ENCODE measurements around the gene IQCF5.
"Not testable (repeated sequence)": the region's sequence is repeated elsewhere in the genome, so short reads cannot be mapped to it uniquely, and the experiment has no call there.

The IQCF5 gene

DNA sequence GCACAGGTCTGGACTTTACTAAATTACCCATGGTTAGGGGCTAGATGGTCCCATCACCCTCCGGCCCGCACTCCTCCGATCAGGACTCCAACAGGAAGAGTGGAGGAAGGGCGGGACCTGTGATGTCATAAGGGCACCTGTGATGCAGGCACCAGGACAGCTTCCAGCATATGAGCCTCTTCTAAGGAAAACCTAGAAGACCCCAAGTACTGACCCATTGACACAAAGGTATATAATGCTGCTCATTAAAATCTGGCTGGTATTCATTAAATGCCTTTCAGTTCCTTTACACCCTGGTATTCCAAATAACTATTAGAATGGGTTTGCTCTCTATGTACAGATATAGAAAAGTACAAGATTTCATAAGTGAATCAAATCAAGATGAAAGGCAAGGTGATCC, at the start of gene IQCF5:
TSS of gene IQCF5 (minus strand) at position 101 of the 400 bp plus-strand sequence. CDS start at position 31, 70 bp downstream.
- DNase-seq (ENCODE audit: low read depth in 2 of 2, low spot score in 1 of 2), result no peak

DNA sequence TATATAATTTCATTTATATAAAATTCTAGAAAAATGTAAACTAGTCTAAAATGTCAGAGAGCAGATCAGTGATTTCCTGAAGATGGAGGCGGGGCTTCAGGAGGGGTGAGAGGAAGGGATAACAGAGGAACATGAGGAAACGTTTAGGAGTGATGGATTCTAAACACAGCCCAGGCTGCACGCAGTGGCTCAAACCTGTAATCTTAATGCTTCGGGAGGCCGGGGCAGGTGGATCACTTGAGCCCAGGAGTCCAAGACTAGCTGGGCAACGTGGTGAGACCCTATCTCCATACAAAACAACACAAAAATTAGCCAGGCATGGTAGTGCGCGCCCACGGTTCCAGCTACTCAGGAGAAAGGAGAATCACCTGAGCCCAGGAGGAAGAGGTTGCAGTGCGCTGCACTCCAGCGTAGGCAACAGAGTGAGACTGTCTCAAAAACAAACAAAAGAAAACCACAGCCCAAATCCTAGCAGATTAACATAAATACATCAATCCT, 45.7 kb upstream of the IQCF5 start:
- no peak for DNase-seq (ENCODE audit: low read depth in 2 of 2, low spot score in 1 of 2)

GRCh38 chr3:51916418-51916817, 41.0 kb upstream of the IQCF5 start:
- no peak for DNase-seq (ENCODE audit: low read depth in 2 of 2, low spot score in 1 of 2)

- no peak for DNase-seq (ENCODE audit: low read depth in 2 of 2, low spot score in 1 of 2)
These were observed 32.6 kb upstream of the IQCF5 start for GRCh38 chr3:51908026-51908425.

DNA sequence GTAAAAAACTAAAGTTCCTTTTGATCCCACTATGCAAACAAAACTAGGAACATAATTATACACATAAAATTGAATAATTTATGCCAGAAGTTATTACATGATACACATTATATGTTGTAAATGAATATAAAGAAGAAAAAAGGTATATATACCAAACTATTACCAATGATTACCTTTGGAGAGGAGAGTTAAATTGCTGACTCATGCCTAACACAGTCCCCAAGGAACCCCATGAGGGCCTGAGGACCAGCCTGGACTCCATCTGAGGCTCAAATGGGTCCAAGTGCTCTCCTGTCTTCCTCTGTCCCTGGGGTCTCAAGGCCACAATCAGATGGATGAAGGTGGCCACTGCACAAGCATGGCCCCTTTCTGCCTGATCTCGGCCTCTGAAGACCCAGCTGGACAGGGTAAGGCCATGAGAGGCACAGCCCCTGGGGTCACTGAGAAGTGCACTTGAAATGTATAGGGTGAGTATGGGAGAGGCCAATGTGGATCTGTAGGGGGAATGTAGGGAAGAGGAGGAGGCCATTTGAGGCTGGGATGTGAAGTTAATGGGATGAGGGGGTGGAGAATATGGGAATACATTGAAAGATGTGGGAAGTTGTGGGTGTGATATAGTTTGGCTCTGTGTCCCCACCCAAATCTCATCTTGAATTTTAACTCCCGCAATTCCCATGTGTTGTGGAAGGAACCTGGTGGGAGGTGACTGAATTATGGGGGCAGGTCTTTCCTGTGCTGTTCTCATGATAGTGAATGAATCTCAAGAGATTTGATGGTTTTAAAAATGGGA, 28.8 kb upstream of the IQCF5 start:
- no peak for DNase-seq (ENCODE audit: low read depth in 2 of 2, low spot score in 1 of 2)

- not testable (repeated sequence) for DNase-seq (ENCODE audit: low read depth in 2 of 2, low spot score in 1 of 2)
These were observed 27.0 kb upstream of the IQCF5 start for GRCh38 chr3:51902361-51902760.

DNA sequence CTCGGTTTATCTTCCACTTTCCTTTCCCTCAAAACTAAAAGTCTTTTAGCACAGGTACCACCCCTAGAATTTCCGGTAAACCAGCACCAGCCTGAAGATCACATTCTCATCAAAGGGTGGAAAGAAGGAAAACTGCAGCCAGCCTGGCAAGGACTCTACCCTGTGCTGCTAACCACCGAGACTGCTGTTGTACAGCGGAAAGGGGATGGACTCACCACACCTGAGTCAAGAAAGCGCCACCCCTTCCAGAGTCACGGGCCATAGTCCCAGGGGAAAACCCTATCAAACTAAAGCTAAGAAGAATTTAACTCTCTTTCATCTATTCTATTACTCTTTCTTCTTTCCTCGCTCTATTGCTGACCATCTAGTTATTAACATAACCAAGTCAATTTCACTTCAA, 24.6 kb upstream of the IQCF5 start:
- not testable (repeated sequence) for DNase-seq (ENCODE audit: low read depth in 2 of 2, low spot score in 1 of 2)

GRCh38 chr3:51897391-51897790, 22.0 kb upstream of the IQCF5 start:
- no peak for DNase-seq (ENCODE audit: low read depth in 2 of 2, low spot score in 1 of 2)

- no peak for DNase-seq (ENCODE audit: low read depth in 2 of 2, low spot score in 1 of 2)
These were observed 21.4 kb upstream of the IQCF5 start for GRCh38 chr3:51896607-51897305.

DNA sequence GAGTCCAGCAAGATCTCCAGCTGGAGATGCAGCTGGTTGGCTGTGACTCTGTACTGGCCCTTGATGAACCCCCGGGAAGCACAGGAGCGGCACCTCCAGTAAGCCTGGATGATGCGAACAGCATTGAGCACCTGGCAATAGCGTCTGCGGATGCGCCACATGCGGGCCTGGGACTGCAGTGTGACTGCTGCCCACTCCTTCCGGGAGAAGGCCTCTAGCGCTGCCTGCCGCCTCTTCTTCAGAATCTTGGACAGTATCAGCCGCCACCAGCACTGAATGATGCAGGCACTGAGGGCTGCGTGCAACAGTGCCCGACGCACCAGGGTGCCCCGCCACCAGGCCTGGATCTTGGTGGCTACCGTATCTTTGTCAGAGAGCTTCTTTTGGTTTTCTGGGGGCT, 19.5 kb upstream of the IQCF5 start:
- no peak for DNase-seq (ENCODE audit: low read depth in 2 of 2, low spot score in 1 of 2)

- no peak for DNase-seq (ENCODE audit: low read depth in 2 of 2, low spot score in 1 of 2)
These were observed 19.0 kb upstream of the IQCF5 start for GRCh38 chr3:51894391-51894790.

- no peak for DNase-seq (ENCODE audit: low read depth in 2 of 2, low spot score in 1 of 2)
These were observed 16.0 kb upstream of the IQCF5 start for GRCh38 chr3:51891242-51892039.

DNA sequence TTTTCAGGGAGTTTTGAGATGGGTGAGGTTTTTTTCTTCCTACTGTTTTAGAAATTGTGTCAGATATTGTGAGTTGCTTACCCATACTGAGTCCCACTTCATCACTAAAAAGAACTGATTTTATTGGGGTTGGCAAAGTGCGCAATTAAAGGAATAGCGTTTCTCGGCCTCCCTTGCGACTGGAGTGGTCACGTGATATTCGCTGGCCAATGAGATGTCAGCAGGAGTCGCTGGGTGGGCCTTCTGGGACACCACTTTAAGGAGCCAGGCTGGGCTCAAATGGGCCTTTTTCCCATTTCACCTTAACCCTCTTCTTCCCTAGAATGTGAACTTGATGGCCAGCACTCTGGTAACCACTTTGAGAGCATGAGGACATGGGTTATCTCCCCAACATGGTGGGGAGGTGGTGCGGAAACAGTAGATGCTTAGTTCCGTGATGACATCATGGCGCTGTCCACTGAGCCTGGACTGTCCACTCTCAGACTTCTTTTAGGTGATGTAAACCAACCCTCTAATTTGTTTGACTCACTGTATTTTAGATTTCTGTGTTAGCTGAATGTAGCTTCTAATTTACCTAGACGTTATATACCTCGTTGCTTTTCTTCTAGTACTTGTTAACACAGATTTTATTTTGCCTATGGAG, 13.2 kb upstream of the IQCF5 start:
- no peak for DNase-seq (ENCODE audit: low read depth in 2 of 2, low spot score in 1 of 2)

GRCh38 chr3:51887620-51888019, 12.2 kb upstream of the IQCF5 start:
- DNase-seq (ENCODE audit: low read depth in 2 of 2, low spot score in 1 of 2), result no peak

- no peak for DNase-seq (ENCODE audit: low read depth in 2 of 2, low spot score in 1 of 2)
These were observed 11.0 kb upstream of the IQCF5 start for GRCh38 chr3:51886447-51886846.

DNA sequence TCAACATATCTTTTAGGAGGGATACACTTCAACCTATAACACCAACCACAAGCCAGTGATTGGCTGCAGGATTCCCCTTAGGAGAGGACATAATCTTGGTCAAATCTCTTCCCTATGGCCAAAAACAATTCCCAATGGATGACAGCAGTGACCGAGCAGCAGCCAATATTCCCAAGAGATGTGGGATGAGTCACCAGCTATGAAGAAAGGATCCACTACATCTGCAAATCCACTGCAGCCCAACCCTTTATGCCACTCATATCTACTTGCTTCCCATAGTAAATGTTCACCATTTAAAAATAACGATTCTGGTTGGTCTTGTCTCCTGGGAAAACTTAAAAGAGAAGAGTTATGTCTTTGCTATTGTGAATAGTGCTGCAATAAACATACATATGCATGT, 4.5 kb upstream of the IQCF5 start:
- no peak for DNase-seq (ENCODE audit: low read depth in 2 of 2, low spot score in 1 of 2)

- DNase-seq (ENCODE audit: low read depth in 2 of 2, low spot score in 1 of 2), result no peak
These were observed 785 bp upstream of the IQCF5 start for GRCh38 chr3:51876186-51876585.

- DNase-seq (ENCODE audit: low read depth in 2 of 2, low spot score in 1 of 2), result no peak
These were observed 512 bp downstream of the IQCF5 start for GRCh38 chr3:51874889-51875288.

GRCh38 chr3:51874411-51874810, 990 bp downstream of the IQCF5 start:
- DNase-seq (ENCODE audit: low read depth in 2 of 2, low spot score in 1 of 2), result no peak

DNA sequence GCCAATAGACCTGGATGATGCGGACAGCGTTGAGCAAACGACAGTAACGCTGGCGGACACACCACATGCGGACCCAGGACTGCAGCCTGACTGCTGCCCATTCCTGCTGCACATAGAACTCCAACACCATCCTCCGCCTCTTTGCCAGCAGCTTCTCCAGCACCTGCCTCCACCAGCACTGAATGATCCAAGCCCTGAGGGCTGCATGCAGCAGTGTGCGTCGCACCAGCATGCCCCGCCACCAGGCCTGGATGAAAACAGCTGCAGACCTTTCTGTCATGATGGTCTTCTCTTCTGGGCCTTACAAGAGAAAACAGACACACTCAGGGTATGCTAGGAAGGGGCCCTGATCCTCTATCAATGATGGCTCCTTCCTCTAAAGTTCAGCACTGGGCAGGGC, 1.5 kb downstream of the IQCF5 start:
- DNase-seq (ENCODE audit: low read depth in 2 of 2, low spot score in 1 of 2), result no peak

DNA sequence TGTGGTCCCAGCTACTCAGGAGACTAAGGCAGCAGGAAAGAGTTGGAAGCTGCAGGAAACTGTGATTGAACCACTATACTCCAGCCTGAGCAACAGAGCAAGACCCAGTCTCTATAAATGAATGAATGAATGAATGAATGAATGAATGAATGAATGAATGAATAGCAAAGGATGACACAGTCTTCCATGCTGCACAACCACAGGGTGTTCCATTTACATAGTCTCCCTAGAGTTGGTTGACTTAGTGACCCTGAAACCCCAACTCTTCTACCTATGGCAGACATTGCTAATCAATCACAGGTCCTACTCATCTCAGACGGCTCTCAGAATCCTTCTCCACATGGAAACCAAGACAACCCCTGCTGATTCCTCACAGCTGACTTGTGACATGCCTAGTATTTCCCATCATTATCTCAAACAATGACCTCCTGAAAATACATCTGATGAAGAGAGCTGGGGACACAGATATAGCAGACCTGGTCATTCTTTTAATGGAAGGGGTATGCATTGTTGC, 2.1 kb downstream of the IQCF5 start:
- no peak for DNase-seq (ENCODE audit: low read depth in 2 of 2, low spot score in 1 of 2)

All from stimulated activated CD8-positive, alpha-beta memory T cell treated with anti-CD3 and anti-CD28 coated beads, Interleukin-4, amount 100 ng/mL, for 4 hours (primary cell).